K562 (cell line): ENCODE results near the gene LIG3. TPM values are rescaled to one million over a fixed set of nuclear protein-coding genes. Genes with fewer than 3 reads are reported as not detected.

Source experiments
- CXXC5 ChIP-seq: fragments of 250-450 bp; sonication (Bioruptor Pico); IDR thresholded peaks from 2 replicates; pipeline ENCODE4 v1.8.0; 2022; ENCODE audit warnings: inconsistent platforms, mild to moderate bottlenecking, moderate library complexity
- FOXJ3 ChIP-seq: sonication (generic); formaldehyde crosslinking; IDR thresholded peaks from 2 replicates; pipeline ENCODE4 v1.4.0; 2020; ENCODE audit warnings: mild to moderate bottlenecking, missing genetic modification reagents
- GABPA ChIP-seq: fragments of 200-800 bp; sonication (Bioruptor generic); conservative IDR thresholded peaks from 2 replicates; pipeline ENCODE4 v1.6.1; 2016; ENCODE audit warnings: low read depth, missing genetic modification characterization, missing compliant biosample characterization
- HMG20B ChIP-seq: fragments of 250-450 bp; sonication (Bioruptor Pico); IDR thresholded peaks from 2 replicates; pipeline ENCODE4 v1.5.0; 2021; ENCODE audit warnings: mild to moderate bottlenecking
- ILK ChIP-seq: fragments of 450-650 bp; IDR thresholded peaks from 2 replicates; pipeline ENCODE4 v1.6.1; 2016; ENCODE audit warnings: missing genetic modification characterization, low read depth, mild to moderate bottlenecking, missing compliant biosample characterization, moderate library complexity, borderline replicate concordance
- KAT7 ChIP-seq: sonication (generic); formaldehyde crosslinking; IDR thresholded peaks from 2 replicates; pipeline ENCODE4 v1.8.0; 2022; ENCODE audit warnings: missing genetic modification reagents, mild to moderate bottlenecking, borderline replicate concordance
- MYC ChIP-seq, 2 experiments: fragments of 250-450 bp in 1 of 2; sonication (Bioruptor Pico) in 1 of 2; IDR thresholded peaks; 2 replicates each; pipeline versions ENCODE4 v1.5.1 to v1.6.1; 2012 to 2021; ENCODE audit warnings: low read depth in 2 of 2, borderline replicate concordance in 1 of 2, improper control_type of control experiment in 1 of 2, low read length in 1 of 2, mild to moderate bottlenecking in 1 of 2, moderate library complexity in 1 of 2
- ZBTB8A ChIP-seq: fragments of 450-650 bp; IDR thresholded peaks from 2 replicates; pipeline ENCODE4 v1.6.1; 2018; ENCODE audit warnings: mild to moderate bottlenecking, moderate library complexity; ENCODE audit not compliant: partially characterized antibody
- ZNF507 ChIP-seq: conservative IDR thresholded peaks from 2 replicates; pipeline ENCODE4 v1.6.1; 2017; ENCODE audit warnings: missing genetic modification characterization, missing compliant biosample characterization
- polyA plus RNA-seq, 8 experiments: library from polyadenylated mRNA; depleted of rRNA in 4 of 8; stranded (reverse) in 5 of 8; unstranded in 3 of 8; fragments of >200 nt; fragmentation: Nextera tagmentation in 2 of 8; fragmentation: Illumina TruSeq in 1 of 8; extraction: Ambion mirVana in 2 of 8; extraction: Trizol in 1 of 8; gene quantifications; 2 replicates each; pipeline versions ENCODE4 v1.2.1 to v1.2.3, GENCODE V29; 2011 to 2014; ENCODE audit warnings: inconsistent platforms in 1 of 8, missing spikeins in 1 of 8
- total RNA-seq, 7 experiments: library from RNA; depleted of rRNA in 6 of 7; stranded (reverse); fragments of >200 nt in 6 of 7; fragmentation: Illumina TruSeq in 2 of 7; extraction: Trizol in 2 of 7; gene quantifications; 2 replicates each; pipeline versions ENCODE4 v1.2.1 to v1.2.3, GENCODE V29; 2011 to 2021; ENCODE audit warnings: low replicate concordance in 1 of 7
- TF ChIP-seq, protein P1 (sequence below): sonication (generic); formaldehyde crosslinking; IDR thresholded peaks from 2 replicates; pipeline ENCODE4 v1.8.0; 2022; ENCODE audit warnings: mild to moderate bottlenecking, missing genetic modification reagents
- TF ChIP-seq, protein P2 (sequence below): sonication (generic); formaldehyde crosslinking; IDR thresholded peaks from 2 replicates; pipeline ENCODE4 v1.8.1; 2023; ENCODE audit warnings: mild to moderate bottlenecking, missing genetic modification reagents
- TF ChIP-seq, protein P3 (sequence below): IDR thresholded peaks from 3 replicates; pipeline ENCODE4 v1.6.1; 2011; ENCODE audit warnings: borderline replicate concordance, mild to moderate bottlenecking; ENCODE audit not compliant: insufficient read length, insufficient read depth
- TF ChIP-seq, protein P4 (sequence below): fragments of 250-450 bp; sonication (Bioruptor Pico); IDR thresholded peaks from 2 replicates; pipeline ENCODE4 v1.5.0; 2021

The LIG3 gene
- total and polyA plus RNA-seq, 9 of the 15 experiments (the other 6 are each of a cell fraction or from before 2014, with no cell fraction given), result 7.6 to 75.0 (median 43.0) TPM

DNA sequence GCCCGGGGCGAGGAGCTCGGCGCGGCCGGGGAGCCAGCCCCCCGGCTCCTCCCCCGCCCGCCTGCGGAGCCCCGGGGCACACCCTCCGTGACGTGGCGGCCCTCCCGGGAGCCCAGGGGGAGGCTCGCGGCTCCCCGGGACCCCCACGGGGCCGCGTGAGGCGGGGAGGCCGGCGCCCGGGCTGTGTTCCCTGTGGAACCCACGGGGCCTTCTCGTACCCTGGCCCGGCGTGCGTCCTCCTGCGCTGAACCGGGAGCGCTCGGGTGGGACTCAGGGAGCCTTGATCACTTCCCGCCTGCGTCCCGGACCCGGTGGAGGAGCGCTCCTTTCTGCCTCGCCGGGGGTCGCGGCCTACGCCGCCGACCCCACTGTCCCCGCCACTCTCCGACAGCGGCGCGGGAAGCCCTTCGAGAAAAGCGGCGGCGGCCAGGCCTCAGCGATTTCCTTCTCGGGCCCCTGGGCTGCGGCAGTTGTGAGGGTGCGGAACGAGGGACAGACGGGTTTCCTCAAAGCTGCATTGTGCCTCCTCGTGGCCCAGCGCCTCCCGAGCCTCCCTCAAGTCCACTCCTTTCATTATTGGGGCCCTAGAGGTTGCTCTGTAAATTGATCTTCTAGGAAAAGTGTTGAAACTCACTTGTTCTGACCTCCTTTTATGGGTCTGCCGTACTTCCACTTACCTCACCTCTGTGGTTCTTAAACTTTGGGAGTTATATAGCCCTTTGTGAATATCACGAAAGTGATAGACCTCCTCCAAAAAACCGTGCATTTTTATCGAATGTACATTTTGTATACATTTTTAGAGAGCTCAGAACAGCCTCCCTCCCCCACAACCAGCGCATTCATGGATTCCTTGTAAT lies 597 bp downstream of the LIG3 start (continued):
- TF ChIP-seq ZBTB8A, result no peak
- no peak; the same call in 1 of the 2 replicates for TF ChIP-seq GABPA
- TF ChIP-seq, protein P1, sequence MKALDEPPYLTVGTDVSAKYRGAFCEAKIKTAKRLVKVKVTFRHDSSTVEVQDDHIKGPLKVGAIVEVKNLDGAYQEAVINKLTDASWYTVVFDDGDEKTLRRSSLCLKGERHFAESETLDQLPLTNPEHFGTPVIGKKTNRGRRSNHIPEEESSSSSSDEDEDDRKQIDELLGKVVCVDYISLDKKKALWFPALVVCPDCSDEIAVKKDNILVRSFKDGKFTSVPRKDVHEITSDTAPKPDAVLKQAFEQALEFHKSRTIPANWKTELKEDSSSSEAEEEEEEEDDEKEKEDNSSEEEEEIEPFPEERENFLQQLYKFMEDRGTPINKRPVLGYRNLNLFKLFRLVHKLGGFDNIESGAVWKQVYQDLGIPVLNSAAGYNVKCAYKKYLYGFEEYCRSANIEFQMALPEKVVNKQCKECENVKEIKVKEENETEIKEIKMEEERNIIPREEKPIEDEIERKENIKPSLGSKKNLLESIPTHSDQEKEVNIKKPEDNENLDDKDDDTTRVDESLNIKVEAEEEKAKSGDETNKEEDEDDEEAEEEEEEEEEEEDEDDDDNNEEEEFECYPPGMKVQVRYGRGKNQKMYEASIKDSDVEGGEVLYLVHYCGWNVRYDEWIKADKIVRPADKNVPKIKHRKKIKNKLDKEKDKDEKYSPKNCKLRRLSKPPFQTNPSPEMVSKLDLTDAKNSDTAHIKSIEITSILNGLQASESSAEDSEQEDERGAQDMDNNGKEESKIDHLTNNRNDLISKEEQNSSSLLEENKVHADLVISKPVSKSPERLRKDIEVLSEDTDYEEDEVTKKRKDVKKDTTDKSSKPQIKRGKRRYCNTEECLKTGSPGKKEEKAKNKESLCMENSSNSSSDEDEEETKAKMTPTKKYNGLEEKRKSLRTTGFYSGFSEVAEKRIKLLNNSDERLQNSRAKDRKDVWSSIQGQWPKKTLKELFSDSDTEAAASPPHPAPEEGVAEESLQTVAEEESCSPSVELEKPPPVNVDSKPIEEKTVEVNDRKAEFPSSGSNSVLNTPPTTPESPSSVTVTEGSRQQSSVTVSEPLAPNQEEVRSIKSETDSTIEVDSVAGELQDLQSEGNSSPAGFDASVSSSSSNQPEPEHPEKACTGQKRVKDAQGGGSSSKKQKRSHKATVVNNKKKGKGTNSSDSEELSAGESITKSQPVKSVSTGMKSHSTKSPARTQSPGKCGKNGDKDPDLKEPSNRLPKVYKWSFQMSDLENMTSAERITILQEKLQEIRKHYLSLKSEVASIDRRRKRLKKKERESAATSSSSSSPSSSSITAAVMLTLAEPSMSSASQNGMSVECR (CRISPR knock-in tag), result 0 out of 2 replicates have a peak, but pooled peaks have one; percentile 5
- TF ChIP-seq, protein P2, sequence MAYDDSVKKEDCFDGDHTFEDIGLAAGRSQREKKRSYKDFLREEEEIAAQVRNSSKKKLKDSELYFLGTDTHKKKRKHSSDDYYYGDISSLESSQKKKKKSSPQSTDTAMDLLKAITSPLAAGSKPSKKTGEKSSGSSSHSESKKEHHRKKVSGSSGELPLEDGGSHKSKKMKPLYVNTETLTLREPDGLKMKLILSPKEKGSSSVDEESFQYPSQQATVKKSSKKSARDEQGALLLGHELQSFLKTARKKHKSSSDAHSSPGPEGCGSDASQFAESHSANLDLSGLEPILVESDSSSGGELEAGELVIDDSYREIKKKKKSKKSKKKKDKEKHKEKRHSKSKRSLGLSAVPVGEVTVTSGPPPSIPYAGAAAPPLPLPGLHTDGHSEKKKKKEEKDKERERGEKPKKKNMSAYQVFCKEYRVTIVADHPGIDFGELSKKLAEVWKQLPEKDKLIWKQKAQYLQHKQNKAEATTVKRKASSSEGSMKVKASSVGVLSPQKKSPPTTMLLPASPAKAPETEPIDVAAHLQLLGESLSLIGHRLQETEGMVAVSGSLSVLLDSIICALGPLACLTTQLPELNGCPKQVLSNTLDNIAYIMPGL (CRISPR knock-in tag), result peak; percentile 27; the same call in 1 of the 2 replicates
- TF ChIP-seq, protein P3, sequence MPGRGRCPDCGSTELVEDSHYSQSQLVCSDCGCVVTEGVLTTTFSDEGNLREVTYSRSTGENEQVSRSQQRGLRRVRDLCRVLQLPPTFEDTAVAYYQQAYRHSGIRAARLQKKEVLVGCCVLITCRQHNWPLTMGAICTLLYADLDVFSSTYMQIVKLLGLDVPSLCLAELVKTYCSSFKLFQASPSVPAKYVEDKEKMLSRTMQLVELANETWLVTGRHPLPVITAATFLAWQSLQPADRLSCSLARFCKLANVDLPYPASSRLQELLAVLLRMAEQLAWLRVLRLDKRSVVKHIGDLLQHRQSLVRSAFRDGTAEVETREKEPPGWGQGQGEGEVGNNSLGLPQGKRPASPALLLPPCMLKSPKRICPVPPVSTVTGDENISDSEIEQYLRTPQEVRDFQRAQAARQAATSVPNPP, result no peak
- TF ChIP-seq ZNF507, result no peak
- peak; percentile 80; the same call in 1 of the 2 replicates for TF ChIP-seq KAT7 (CRISPR knock-in tag)
- no peak for TF ChIP-seq ILK (tag)
- TF ChIP-seq, protein P4, sequence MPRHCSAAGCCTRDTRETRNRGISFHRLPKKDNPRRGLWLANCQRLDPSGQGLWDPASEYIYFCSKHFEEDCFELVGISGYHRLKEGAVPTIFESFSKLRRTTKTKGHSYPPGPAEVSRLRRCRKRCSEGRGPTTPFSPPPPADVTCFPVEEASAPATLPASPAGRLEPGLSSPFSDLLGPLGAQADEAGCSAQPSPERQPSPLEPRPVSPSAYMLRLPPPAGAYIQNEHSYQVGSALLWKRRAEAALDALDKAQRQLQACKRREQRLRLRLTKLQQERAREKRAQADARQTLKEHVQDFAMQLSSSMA (CRISPR knock-in tag), result 0 out of 2 replicates have a peak, but pooled peaks have one; percentile 24
- peak; percentile 1; the same call in 1 of the 2 replicates for TF ChIP-seq CXXC5 (CRISPR knock-in tag)
- TF ChIP-seq FOXJ3 (CRISPR knock-in tag), result no peak
- no peak for TF ChIP-seq HMG20B (CRISPR knock-in tag)
- peak; percentile 89 for TF ChIP-seq MYC (IDR thresholded peaks at IDR 0.05; ENCODE audit: low read depth, low read length)
- peak; percentile 47; the same call in 1 of the 2 replicates for TF ChIP-seq MYC (CRISPR knock-in tag; IDR thresholded peaks at IDR 0.05; ENCODE audit: borderline replicate concordance, low read depth)
